Stimulated activated CD8-positive, alpha-beta memory T cell treated with anti-CD3 and anti-CD28 coated beads, Interleukin-15, amount 100 ng/mL, for 48 hours (primary cell): ENCODE data around the gene TSPEAR.

Experiments used
- DNase-seq, 2 donors: peaks; one replicate each; pipeline ENCODE4 v3.0.0-alpha.2; 2020; ENCODE audit warnings: low read depth in 2 of 2

TSPEAR gene

GRCh38 chr21:44720170-44720569 lies 8.8 kb upstream of the TSPEAR start:
- DNase-seq, result no peak

GRCh38 chr21:44718571-44718970 lies 7.2 kb upstream of the TSPEAR start:
- DNase-seq, result no peak

- no peak for DNase-seq
These were observed 6.7 kb upstream of the TSPEAR start for GRCh38 chr21:44718093-44718492.

DNA sequence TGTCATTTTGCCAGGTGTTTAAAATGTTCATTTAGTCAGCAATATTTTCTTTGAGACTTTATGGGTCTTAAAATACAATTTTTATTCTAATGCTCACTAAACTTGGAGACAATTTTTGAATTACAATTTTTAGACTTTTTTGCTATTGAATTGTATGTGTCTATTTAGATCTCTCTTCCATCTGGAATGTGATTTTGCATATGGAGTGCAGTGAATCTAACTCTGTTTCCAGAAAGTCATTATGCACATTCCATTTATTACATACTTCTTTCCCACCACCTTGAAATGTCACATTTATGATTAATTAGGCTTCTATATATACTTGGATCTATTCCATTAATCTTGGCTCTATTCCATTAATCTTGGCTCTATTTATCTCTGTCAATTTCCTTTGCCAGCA lies 5.6 kb upstream of the TSPEAR start:
- DNase-seq, result no peak

DNA sequence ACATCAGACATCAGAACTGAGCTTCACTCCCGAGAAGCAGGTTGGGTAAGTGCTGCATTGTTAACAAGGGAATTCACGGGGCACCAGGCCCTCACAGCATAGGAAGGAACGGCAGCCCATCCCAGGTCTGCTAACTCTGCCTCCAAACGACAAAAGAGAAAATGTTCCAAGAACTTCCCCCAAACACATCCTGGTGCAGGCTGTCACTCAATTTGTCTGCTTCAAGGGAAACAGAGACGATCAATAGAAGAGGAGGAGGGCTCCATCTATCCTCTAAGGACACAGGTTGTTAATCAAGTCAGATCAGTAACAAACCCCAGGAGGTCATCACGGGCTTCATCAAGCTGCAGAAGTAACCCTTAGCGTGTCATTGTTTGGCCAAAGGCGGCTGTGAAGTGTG lies 3.5 kb upstream of the TSPEAR start:
- no peak for DNase-seq

DNA sequence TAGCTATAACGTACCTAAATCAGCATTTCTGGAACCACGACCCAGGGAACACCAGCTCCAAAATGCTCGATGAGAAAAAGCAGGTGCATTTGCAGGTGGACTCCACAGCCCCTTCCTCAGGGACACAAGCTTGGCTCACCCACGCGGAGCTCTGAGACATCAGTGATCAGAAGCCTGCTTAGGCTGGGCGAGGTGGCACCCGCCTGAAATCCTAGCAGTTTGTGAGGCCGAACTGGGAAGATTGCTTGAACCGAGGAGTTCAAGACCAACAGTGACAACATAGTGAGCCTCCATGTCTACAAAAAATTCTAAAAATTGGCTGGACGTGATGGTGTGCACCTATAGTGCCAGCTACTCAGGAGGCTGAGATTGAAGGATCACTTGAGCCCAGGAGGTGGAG lies 2.5 kb upstream of the TSPEAR start:
- DNase-seq, result no peak

DNA sequence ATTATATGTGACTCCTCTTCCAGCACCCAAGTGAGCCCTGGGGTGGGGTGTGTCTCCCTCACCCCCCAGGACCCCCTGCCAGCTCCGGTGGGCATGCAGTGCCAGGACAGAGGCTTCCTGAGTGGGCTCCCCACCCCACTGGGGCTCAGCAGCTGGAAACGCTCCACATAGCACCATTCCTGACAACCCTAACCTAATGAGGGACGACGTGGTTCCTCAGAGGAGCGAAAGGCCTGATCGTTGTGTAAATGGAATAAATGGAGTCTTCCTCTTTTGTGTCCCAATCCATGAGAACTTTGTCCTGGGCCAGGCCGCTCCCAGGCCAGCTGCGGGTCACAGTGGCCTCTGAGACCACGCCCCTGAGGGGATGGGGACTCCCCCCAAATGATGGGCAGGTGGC lies 1.8 kb upstream of the TSPEAR start:
- no peak for DNase-seq

GRCh38 chr21:44712203-44713028 lies 1.0 kb upstream of the TSPEAR start:
- DNase-seq, result no peak

DNA sequence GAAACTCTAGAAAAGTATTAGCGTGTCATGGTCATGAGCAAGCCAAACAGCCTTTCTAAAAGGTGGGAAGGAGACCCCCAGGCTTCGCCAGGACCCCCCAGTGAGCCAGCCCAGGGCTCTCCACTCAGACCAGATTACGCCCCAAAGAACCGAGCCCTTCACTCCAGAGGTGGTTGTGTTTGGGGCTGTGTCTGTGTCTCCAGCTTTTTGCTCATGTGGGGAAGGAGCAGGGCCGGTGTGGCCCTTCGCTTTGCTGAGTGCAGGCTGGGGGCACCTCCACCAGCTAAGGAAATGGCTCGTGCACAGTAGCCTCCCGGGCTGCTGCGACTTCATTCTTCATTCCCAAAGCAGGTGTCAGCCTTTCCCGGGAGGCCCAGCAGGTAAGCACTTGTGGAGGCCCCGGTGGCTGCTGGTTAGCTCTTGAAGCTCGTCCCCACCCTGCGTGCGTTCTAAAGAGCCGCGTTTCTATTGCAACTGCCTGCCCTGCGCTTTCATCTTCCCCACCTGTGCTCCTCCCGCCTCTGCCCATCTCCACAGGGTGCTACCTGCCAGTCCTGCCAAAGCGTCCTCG lies 531 bp downstream of the TSPEAR start:
- no peak for DNase-seq

GRCh38 chr21:44710294-44710665 lies 1.1 kb downstream of the TSPEAR start:
- no peak for DNase-seq

DNA sequence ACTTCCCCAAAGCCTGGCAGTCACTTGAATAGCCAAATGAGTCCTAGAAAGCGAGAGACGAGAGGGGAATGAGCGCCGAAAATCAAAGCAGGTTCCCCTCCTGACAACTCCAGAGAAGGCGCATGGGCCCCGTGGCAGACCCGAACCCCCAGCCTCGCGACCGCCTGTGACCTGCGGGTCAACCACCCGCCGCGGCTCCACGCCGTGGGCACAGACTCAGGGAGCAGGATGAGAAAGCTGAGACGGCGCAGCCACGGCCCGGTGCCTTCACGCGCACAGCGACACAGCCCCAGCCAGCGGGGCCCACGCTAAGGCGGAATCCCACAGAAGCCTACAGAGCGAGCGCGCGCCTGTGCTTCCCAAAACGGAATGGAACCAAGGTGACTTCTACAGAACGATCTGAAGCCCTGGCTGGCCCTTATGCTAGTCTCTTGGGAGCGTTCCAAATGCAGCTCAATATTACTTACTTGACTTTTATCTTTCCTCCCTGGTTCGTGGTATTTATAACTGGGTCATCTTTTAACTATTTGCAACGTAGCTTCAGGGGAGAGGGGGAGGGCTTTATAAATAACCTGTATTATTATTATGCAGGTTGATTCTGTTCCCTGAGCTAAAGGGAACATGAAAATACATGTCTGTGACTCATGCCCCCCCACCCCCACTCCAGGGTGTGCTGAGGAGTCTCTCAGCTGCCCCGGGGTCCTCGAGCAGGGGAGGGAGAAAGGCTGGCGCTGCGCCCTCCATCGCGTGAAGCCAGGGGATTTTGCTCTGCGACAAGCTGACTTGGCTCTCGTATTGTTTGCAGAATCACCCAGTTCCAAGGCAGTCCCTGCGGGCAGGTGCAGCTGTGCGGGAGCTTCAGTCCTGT lies 1.7 kb downstream of the TSPEAR start:
- DNase-seq, result no peak

DNA sequence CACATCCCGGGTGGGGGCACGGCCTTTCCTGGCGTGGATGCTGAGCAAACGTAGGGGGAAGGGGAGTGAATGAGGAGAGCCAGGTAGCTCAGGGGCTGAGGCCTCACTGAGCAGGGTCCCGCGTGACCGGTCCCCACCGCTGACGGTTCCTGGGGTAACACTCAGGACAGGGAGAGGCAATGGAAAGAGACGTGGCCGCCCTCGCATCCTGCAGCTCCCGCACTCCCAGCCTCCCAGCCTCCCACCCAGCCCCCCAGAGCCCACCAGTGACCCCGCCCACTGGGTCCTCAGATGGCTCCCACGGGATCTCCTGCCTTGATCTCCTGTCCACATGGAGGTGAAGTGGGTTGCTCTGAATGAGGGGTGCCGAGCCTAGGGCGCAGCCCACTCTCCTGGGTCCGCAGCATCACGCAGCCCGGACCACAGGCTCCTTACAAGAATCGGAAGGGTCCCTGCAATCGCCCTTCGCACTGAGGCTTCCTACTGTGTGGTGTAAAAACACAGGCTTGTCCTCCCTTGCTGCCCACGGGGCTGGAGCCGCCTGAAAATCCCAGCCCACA lies 2.4 kb downstream of the TSPEAR start:
- no peak for DNase-seq

DNA sequence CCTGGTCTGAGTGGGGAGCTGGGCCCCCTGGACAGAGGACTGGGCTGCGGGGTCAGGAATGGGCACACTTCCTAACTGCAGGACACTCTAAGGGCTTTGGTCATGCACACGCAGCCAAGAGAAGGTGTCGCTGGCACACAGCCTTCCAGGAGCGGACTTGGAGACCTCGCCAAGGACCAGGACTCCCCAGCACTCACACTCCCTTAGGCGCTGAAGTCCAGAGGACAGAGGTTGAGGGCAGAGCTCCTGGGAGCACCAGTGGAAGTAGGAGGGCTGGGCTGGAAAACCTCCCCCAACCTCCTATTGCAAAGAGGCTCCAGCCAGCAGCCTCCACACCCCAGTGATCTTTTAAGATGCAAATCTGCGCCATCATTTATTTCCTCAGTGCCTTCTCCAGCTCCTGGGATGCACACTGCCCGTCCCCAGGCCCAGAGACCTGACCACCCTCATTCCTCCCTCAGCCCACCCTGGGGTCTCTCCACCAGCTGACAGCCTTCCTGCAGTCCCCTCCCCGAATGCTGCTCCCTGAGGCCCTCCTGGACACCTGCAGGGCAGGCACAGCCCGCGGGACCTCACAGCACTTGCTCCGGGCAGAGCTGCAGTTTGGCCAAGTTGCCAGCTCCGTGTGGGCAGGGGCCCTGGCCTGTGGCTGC lies 3.0 kb downstream of the TSPEAR start:
- DNase-seq, result no peak

- no peak for DNase-seq
These were observed 4.4 kb downstream of the TSPEAR start for GRCh38 chr21:44706706-44707581.

DNA sequence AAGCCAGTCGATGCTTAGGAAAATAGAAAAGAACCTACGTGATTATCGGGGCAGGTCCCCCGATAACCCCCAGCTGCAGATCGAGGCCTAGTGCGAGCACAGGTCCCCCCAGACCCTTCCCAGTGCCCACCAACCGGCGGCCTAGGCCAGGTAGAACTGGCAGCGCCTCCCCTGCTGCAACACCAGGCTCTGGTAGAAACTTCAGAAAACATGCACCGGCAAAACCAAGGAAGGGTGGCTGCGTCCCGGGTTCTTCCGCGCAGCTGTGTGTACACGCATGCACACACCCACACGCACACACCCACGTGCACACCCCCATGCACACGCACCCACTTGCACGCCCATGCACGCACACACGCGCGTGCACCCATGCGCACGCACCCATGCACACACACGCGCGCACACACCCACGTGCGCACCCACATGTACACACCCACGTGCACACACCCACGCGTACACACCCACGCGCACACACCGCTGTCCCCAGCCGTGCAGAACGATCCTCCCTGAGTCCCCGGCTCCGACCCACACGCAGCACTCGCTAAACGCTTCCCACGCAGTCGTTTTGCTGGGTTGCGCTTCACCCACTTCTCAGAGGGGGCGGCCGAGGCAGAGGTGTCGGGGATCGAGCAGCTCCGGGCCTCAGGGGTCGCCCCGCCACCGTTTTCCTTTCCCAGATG lies 5.2 kb downstream of the TSPEAR start:
- DNase-seq, result no peak

GRCh38 chr21:44704636-44705001 lies 6.8 kb downstream of the TSPEAR start:
- DNase-seq, result no peak

DNA sequence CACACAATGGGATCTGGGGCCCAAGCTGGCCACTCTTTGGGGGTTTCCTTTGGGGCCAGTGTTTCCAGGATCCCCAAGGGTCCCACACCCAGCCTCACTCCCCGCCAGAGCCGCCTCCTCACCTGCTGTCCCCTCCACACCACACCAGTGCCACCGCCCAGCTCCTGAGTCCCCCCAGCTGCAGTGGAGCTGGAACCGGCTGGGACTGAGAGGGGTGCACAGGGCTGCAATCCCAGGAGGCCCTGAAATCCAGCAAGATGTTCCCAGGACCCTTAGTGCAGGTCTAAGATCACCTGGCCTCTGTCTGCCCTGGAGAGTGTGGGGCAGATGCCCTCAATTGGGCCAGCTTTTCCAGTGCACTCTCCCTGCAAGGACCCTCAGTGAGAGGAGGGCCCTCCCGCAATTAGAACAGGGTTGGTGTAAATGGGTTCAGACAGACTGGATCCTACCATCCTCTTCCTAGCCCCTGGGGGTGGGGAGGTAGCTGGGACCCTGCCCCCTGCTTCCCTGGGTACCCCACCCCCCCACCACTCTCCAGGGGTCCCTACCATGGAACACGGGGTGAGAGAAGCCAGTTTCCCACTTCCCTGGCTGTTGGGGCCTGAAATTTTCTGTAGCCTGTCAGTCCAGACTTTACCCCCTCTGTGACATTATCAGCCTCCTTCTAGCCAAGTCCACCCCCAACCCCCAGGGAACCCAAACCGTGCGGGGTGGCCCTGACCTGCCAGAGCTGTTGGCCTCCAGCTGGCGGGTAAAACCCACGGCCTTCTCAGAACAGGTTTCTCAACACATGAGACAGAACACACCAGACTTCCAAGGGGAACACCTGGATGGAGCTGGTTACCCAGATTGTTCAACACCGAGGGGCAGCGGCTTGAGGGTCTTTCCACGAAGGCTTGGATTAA lies 7.4 kb downstream of the TSPEAR start:
- DNase-seq, result no peak

DNA sequence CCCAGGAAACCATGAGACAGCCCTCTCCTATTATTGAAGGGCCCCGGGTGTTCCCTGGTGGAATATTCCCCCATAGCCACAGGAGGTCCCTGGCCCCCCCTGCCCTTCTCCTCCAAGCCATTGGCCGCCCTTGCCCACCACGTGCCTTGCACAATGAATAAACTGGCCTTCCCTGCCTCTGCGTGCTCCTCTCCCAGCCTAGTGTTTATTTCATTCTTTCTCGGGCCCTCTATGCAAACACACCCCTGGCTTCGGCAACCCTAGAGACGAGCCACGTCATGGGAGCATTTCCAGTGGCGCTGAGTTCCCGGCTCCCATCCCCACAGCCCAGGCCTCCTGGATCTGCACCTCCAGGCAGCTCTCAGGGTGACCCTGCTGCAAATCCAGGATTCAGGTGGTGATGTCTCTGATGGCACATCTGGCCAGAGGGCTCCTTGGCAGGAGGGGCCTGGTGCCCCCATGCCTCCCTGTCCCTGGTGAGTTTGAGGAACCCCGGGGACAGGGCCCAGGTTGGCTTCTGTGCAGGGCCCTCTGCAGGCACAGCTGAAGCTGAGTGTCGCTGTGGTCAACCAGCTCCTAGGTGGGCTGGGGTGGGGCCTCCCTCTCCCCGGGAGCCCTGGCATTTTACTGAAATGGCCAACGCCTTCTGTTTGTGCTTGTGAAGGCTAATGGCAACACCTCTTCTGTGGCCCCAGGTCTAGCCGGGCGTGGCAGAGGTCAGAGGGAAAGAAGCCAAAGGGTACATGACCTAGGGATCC lies 8.2 kb downstream of the TSPEAR start:
- DNase-seq, result no peak
